Esophagus (tissue), 2 donors: ENCODE data around the gene ZNF766. TPM values are rescaled to one million over a fixed set of nuclear protein-coding genes. Genes with fewer than 3 reads are reported as not detected.
A peak's percentile ranks its signal among the peaks of the same experiment; 100 is the strongest.

Experiments used
- H3K27ac ChIP-seq, 2 donors: one replicate each; pipeline ENCODE4 v1.5.1; 2013; ENCODE audit warnings: low read depth in 2 of 2, mild to moderate bottlenecking in 2 of 2, inconsistent platforms in 1 of 2, low read length in 1 of 2, moderate library complexity in 1 of 2
- H3K27me3 ChIP-seq, 2 donors: one replicate each; pipeline ENCODE4 v1.6.1; 2013; ENCODE audit warnings: low read length in 2 of 2, control low read depth in 1 of 2, mild to moderate bottlenecking in 1 of 2; ENCODE audit not compliant: insufficient read depth in 2 of 2, control insufficient read depth in 1 of 2
- H3K36me3 ChIP-seq, 2 donors: one replicate each; pipeline ENCODE4 v1.6.1; 2013; ENCODE audit warnings: low read length in 1 of 2; ENCODE audit not compliant: control insufficient read depth in 2 of 2, insufficient read depth in 2 of 2
- H3K4me1 ChIP-seq, 2 donors: one replicate each; pipeline ENCODE4 v1.6.1; 2013; ENCODE audit warnings: low read length in 1 of 2; ENCODE audit not compliant: control insufficient read depth in 2 of 2, insufficient read depth in 2 of 2
- H3K4me3 ChIP-seq, 2 donors: one replicate each; pipeline ENCODE4 v1.5.1; 2013; ENCODE audit warnings: low read length in 2 of 2, mild to moderate bottlenecking in 2 of 2, low read depth in 1 of 2, moderate library complexity in 1 of 2
- H3K9me3 ChIP-seq, 2 donors: one replicate each; pipeline ENCODE4 v1.6.1; 2013; ENCODE audit warnings: mild to moderate bottlenecking in 2 of 2, low read depth in 1 of 2, low read length in 1 of 2, moderate library complexity in 1 of 2; ENCODE audit not compliant: control insufficient read depth in 2 of 2, insufficient read depth in 1 of 2
- WGBS, 2 donors: extraction: QIAGEN DNeasy Blood & Tissue Kit; methylation state at CpG; one replicate each; pipeline ENCODE4 v1.1.7; 2013; 5-methylcytosine and 5-hydroxymethylcytosine counted together
- polyA plus RNA-seq, 2 donors: library from polyadenylated mRNA; stranded (reverse); fragments of 200-250 nt; gene quantifications; one replicate each; pipeline ENCODE4 v1.2.3, GENCODE V29; 2013
- donor health status: healthy with polysubstance abuse.
- donor health status: Bipolar disorder and iron deficiency.

Gene ZNF766
- 1 to 10 TPM; 1.7 to 2.7 TPM for polyA plus RNA-seq

GRCh38 chr19:52269338-52270261, at the start of gene ZNF766:
TSS of gene ZNF766 (plus strand) at chr19:52269587. CDS start at chr19:52269614, 27 bp downstream.
- H3K27ac ChIP-seq = peak within 1 kb of the TSS; percentile 88 to 98
- no peaks in the 10 kb centered on the region for H3K27me3 ChIP-seq
- peak within 1 kb of the TSS; percentile 76 to 98 for H3K4me3 ChIP-seq
- no peaks in the 10 kb centered on the region for H3K4me1 ChIP-seq
- peaks cover 0 to 8% of the 10 kb centered on the region in 2 donors for H3K9me3 ChIP-seq
- H3K36me3 ChIP-seq = peaks cover 8 to 10% of the 10 kb centered on the region in 2 donors
- WGBS, 2 donors = 1% methylated on average over 69 to 70 of the region's 70 CpGs

GRCh38 chr19:52219611-52220010, 49.8 kb upstream of the ZNF766 start:
- Histone ChIP-seq H3K4me3 (no peak overlapping the region), H3K27ac (no peak overlapping the region), H3K36me3 (peaks cover 40 to 61% of the 10 kb centered on the region in 2 donors), H3K27me3 (no peaks in the 10 kb centered on the region), H3K9me3 (peaks cover 0 to 3% of the 10 kb centered on the region in 2 donors), H3K4me1 (no peaks in the 10 kb centered on the region)
- WGBS, 2 donors = 92 to 96% methylated on average over 8 of the region's 8 CpGs

- Histone ChIP-seq H3K4me1 (no peaks in the 10 kb centered on the region), H3K27me3 (no peaks in the 10 kb centered on the region), H3K36me3 (peaks cover 40 to 61% of the 10 kb centered on the region in 2 donors), H3K27ac (no peak overlapping the region), H3K4me3 (no peak overlapping the region), H3K9me3 (peaks cover 0 to 3% of the 10 kb centered on the region in 2 donors)
- WGBS, 2 donors = 97% methylated on average over 6 of the region's 6 CpGs
Observed at GRCh38 chr19:52221031-52221430, 48.4 kb upstream of the ZNF766 start.

- WGBS, 2 donors = 93 to 96% methylated on average over 7 of the region's 7 CpGs
- Histone ChIP-seq H3K9me3 (peaks cover 0 to 3% of the 10 kb centered on the region in 2 donors), H3K4me1 (no peaks in the 10 kb centered on the region), H3K36me3 (peaks cover 43 to 62% of the 10 kb centered on the region in 2 donors), H3K4me3 (no peak overlapping the region), H3K27ac (no peak overlapping the region), H3K27me3 (no peaks in the 10 kb centered on the region)
Observed at GRCh38 chr19:52221831-52222375, 47.5 kb upstream of the ZNF766 start.

GRCh38 chr19:52224211-52224610, 45.2 kb upstream of the ZNF766 start:
- H3K27ac ChIP-seq = no peak overlapping the region
- H3K27me3 ChIP-seq = no peaks in the 10 kb centered on the region
- peaks cover 0 to 3% of the 10 kb centered on the region in 2 donors for H3K9me3 ChIP-seq
- H3K36me3 ChIP-seq = peaks cover 39 to 64% of the 10 kb centered on the region in 2 donors
- no peak overlapping the region for H3K4me3 ChIP-seq
- no peaks in the 10 kb centered on the region for H3K4me1 ChIP-seq
- 92 to 96% methylated on average over 5 of the region's 5 CpGs for WGBS, 2 donors

- Histone ChIP-seq H3K4me1 (no peaks in the 10 kb centered on the region), H3K36me3 (peaks cover 24 to 46% of the 10 kb centered on the region in 2 donors), H3K9me3 (no peaks in the 10 kb centered on the region), H3K4me3 (no peak overlapping the region), H3K27ac (no peak overlapping the region), H3K27me3 (no peaks in the 10 kb centered on the region)
- 82 to 88% methylated on average over 4 of the region's 4 CpGs for WGBS, 2 donors
Observed at GRCh38 chr19:52226652-52227051, 42.7 kb upstream of the ZNF766 start.

- no peaks in the 10 kb centered on the region for H3K4me1 ChIP-seq
- no peak overlapping the region for H3K4me3 ChIP-seq
- H3K27me3 ChIP-seq = no peaks in the 10 kb centered on the region
- no peak overlapping the region for H3K27ac ChIP-seq
- 80 to 82% methylated on average over 10 of the region's 10 CpGs for WGBS, 2 donors
- H3K36me3 ChIP-seq = peaks cover 18 to 40% of the 10 kb centered on the region in 2 donors
- no peaks in the 10 kb centered on the region for H3K9me3 ChIP-seq
Observed at GRCh38 chr19:52227196-52227940, 42.0 kb upstream of the ZNF766 start.

GRCh38 chr19:52227980-52228379, 41.4 kb upstream of the ZNF766 start:
- H3K4me3 ChIP-seq = no peak overlapping the region
- 89 to 91% methylated on average over 5 of the region's 5 CpGs for WGBS, 2 donors
- H3K27me3 ChIP-seq = no peaks in the 10 kb centered on the region
- H3K9me3 ChIP-seq = no peaks in the 10 kb centered on the region
- H3K36me3 ChIP-seq = peaks cover 18 to 40% of the 10 kb centered on the region in 2 donors
- H3K27ac ChIP-seq = no peak overlapping the region
- H3K4me1 ChIP-seq = no peaks in the 10 kb centered on the region

GRCh38 chr19:52229524-52229923, 39.9 kb upstream of the ZNF766 start:
- WGBS, 2 donors = 92 to 93% methylated on average over 6 of the region's 6 CpGs
- Histone ChIP-seq H3K4me1 (no peaks in the 10 kb centered on the region), H3K4me3 (no peak overlapping the region), H3K36me3 (peaks cover 18 to 30% of the 10 kb centered on the region in 2 donors), H3K9me3 (no peaks in the 10 kb centered on the region), H3K27me3 (no peaks in the 10 kb centered on the region), H3K27ac (no peak overlapping the region)
